Measurements from ENCODE around the gene ADAP1.

ADAP1 gene

DNA sequence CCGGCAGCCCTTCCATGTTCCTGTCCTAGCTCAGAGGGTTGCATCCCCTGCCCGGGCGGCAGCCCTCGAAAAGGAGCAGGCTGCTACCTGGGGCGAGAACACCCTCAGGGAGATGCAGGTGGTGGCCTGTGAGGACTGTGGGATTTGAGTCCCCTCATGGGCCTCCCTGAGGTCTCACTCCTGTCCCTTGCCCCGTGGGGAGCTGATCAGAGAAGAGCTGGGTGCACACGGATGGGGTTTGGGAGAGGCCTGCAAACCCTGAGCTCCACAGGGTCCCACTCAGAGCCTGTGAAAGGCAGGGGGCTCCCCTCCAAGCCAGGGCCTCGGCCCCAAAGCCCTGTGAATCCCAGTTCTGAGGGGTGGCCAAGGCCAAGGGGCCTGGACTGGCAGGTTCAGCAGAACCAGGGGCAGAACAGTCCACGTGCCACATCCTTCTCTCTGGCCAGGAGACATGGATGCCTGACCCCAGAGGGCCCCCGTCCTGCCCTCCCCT is 28.1 kb upstream of the ADAP1 start:
- Histone ChIP-seq H3K36me3 (ENCODE audit: insufficient read depth, insufficient read length, low read length) (no peaks in the 10 kb centered on the region), H3K27me3 (ENCODE audit: insufficient read depth, insufficient read length) (no peaks in the 10 kb centered on the region), H3K9ac (ENCODE audit: insufficient read length, low read depth) (no peak overlapping the region), H3K4me3 (ENCODE audit: insufficient read length, low read depth) (no peak overlapping the region), H3K4me1 (ENCODE audit: insufficient read depth, insufficient read length) (peaks cover 22% of the 10 kb centered on the region), H3K9me3 (ENCODE audit: insufficient read depth, low read length) (no peaks in the 10 kb centered on the region)
- no peak for DNase-seq (ENCODE audit: low read depth, low spot score)
- TF ChIP-seq ZNF274 (IDR thresholded peaks at IDR 0.05; ENCODE audit: low read depth, low read length) (no peak), SUZ12 (IDR thresholded peaks at IDR 0.05; ENCODE audit: extremely low read depth, insufficient read depth, insufficient read length) (no peak), YY1 (IDR thresholded peaks at IDR 0.05; ENCODE audit: insufficient read depth, insufficient read length) (no peak)

DNA sequence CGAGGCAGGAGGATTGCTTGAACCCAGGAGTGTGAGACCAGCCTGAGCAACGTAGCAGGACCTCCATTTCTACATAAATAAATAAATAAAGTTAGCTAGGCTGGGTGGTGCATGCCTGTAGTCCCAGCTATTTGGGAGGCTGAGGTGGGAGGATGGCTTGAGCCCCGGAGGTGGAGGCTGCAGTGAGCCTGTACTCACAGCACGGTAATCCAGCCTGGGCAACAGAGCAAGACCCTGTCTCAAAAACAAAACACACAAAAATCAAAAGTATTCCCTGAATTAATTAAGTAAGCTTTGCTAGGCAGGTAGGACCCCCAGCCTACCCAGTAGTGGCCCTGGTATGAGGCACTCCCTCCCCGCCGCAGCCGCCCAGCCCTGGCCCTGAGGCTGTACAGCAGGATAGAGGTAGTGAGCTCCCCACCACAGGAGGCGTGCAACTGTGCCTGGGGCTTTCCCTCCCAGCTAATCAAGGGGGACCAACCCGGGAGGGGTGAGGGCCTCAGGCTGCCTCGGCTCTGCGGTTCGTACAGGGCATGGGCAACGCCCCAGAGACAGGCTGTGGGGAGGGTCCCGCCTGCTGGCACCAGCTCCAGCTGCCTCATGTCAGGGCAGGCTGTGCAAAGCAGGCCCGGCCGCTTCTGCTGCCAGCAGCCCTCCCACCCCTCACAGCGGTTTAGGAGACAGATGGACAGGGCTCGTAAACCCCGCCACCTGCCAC is 27.5 kb upstream of the ADAP1 start:
- no peak for DNase-seq (ENCODE audit: low read depth, low spot score)
- Histone ChIP-seq H3K9me3 (ENCODE audit: insufficient read depth, low read length) (no peaks in the 10 kb centered on the region), H3K27me3 (ENCODE audit: insufficient read depth, insufficient read length) (no peaks in the 10 kb centered on the region), H3K36me3 (ENCODE audit: insufficient read depth, insufficient read length, low read length) (no peaks in the 10 kb centered on the region), H3K9ac (ENCODE audit: insufficient read length, low read depth) (no peak overlapping the region), H3K4me3 (ENCODE audit: insufficient read length, low read depth) (no peak overlapping the region), H3K4me1 (ENCODE audit: insufficient read depth, insufficient read length) (peaks cover 20% of the 10 kb centered on the region)
- TF ChIP-seq YY1 (IDR thresholded peaks at IDR 0.05; ENCODE audit: insufficient read depth, insufficient read length) (no peak), SUZ12 (IDR thresholded peaks at IDR 0.05; ENCODE audit: extremely low read depth, insufficient read depth, insufficient read length) (no peak), ZNF274 (IDR thresholded peaks at IDR 0.05; ENCODE audit: low read depth, low read length) (no peak)

DNA sequence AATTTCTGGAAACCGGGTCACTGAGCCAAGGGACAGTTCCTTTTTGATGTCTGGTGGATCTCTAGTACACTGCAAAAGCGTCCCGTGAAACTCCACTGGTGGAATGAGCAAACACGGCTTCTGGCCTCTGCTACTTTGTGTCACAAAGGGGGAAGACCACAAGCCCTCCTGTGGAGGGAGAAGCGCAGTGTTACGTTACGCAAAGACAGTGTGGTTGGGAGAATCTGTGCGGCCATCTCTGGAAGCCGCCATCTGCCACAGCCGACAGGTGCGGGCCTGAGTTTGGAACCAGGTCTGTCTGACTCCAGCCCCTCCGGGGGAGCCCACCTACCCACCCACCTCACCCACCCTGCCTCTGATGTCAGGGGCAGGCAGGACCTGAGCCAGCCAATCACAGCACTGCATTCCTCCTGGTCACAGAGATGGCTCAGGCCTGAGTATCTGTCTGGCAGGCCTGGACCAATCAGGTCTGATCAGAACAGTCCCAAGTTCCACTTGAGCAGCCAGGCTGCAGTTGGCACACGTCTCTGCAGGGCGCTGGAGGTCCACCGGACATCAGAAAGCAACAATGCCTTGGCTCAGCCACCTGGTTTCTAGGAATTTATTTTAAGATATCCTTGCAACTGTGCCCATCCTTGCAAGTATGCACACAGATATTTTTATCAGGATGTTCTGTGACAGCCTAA is 25.5 kb upstream of the ADAP1 start:
- Histone ChIP-seq H3K36me3 (ENCODE audit: insufficient read depth, insufficient read length, low read length) (no peaks in the 10 kb centered on the region), H3K27me3 (ENCODE audit: insufficient read depth, insufficient read length) (no peaks in the 10 kb centered on the region), H3K9ac (ENCODE audit: insufficient read length, low read depth) (no peak overlapping the region), H3K4me3 (ENCODE audit: insufficient read length, low read depth) (no peak overlapping the region), H3K4me1 (ENCODE audit: insufficient read depth, insufficient read length) (peaks cover 13% of the 10 kb centered on the region), H3K9me3 (ENCODE audit: insufficient read depth, low read length) (no peaks in the 10 kb centered on the region)
- DNase-seq (ENCODE audit: low read depth, low spot score): no peak
- TF ChIP-seq ZNF274 (IDR thresholded peaks at IDR 0.05; ENCODE audit: low read depth, low read length) (no peak), YY1 (IDR thresholded peaks at IDR 0.05; ENCODE audit: insufficient read depth, insufficient read length) (no peak)

DNA sequence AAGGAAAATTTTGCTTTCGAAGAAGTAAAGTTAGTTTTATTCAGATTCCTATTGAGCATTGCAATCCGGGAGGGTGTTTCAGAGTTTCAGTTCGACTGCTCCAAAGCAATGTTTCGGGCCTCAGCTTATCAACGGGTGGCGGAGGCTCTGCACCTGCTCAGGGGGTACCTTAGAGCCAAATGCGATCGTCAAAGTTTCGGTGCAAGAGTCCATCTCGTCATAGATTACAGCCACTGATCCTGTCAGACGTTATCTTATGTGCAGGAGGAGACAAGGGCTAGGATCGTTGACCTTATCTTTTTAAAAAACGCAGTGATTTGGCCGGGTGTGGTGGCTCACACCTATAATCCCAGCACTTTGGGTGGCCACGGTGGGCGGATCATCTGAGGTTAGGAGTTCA is 24.7 kb upstream of the ADAP1 start:
- TF ChIP-seq SUZ12 (IDR thresholded peaks at IDR 0.05; ENCODE audit: extremely low read depth, insufficient read depth, insufficient read length) (no peak), ZNF274 (IDR thresholded peaks at IDR 0.05; ENCODE audit: low read depth, low read length) (no peak), YY1 (IDR thresholded peaks at IDR 0.05; ENCODE audit: insufficient read depth, insufficient read length) (no peak)
- H3K4me3 ChIP-seq (ENCODE audit: insufficient read length, low read depth): no peak overlapping the region
- no peaks in the 10 kb centered on the region for H3K9me3 ChIP-seq (ENCODE audit: insufficient read depth, low read length)
- no peak for DNase-seq (ENCODE audit: low read depth, low spot score)
- peaks cover 13% of the 10 kb centered on the region for H3K4me1 ChIP-seq (ENCODE audit: insufficient read depth, insufficient read length)
- no peak overlapping the region for H3K9ac ChIP-seq (ENCODE audit: insufficient read length, low read depth)
- no peaks in the 10 kb centered on the region for H3K27me3 ChIP-seq (ENCODE audit: insufficient read depth, insufficient read length)
- no peaks in the 10 kb centered on the region for H3K36me3 ChIP-seq (ENCODE audit: insufficient read depth, insufficient read length, low read length)

DNA sequence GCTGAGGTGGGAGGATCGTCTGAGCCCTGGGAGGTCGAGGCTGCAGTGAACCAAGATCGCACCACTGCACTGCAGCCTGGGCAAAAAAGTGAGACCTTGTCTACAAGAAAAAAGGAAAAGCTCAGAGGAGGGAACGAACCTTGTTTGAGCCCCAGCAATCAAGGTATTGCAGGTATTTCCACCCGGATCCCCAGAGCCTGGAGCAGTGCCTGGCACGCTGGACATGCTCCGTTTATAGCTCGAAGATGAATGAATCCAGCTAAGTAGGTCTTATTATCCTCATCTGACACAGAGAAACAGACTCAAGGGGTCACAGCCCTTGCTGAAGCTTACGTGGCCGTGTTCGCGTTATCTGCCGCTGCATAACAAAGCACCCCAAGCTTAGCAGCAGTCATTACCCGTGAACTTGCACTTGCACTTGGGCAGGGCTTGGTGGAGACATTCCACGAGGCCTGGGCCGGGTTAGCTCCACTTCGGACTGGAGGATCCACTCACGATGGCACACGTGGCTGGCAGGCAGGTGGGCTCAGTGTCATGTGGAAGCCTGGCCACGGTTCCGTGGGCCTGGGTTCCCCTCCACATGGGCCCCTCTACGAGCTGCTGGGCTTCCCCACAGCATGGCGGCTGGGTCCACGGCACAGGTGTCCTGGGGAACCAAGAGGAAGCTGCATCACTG is 24.1 kb upstream of the ADAP1 start:
- Histone ChIP-seq H3K4me1 (ENCODE audit: insufficient read depth, insufficient read length) (peaks cover 12% of the 10 kb centered on the region), H3K9ac (ENCODE audit: insufficient read length, low read depth) (no peak overlapping the region), H3K4me3 (ENCODE audit: insufficient read length, low read depth) (no peak overlapping the region), H3K36me3 (ENCODE audit: insufficient read depth, insufficient read length, low read length) (no peaks in the 10 kb centered on the region), H3K27me3 (ENCODE audit: insufficient read depth, insufficient read length) (no peaks in the 10 kb centered on the region), H3K9me3 (ENCODE audit: insufficient read depth, low read length) (no peaks in the 10 kb centered on the region)
- no peak for DNase-seq (ENCODE audit: low read depth, low spot score)
- TF ChIP-seq YY1 (IDR thresholded peaks at IDR 0.05; ENCODE audit: insufficient read depth, insufficient read length): no peak
- TF ChIP-seq ZNF274 (IDR thresholded peaks at IDR 0.05; ENCODE audit: low read depth, low read length): no peak
- no peak for TF ChIP-seq SUZ12 (IDR thresholded peaks at IDR 0.05; ENCODE audit: extremely low read depth, insufficient read depth, insufficient read length)

DNA sequence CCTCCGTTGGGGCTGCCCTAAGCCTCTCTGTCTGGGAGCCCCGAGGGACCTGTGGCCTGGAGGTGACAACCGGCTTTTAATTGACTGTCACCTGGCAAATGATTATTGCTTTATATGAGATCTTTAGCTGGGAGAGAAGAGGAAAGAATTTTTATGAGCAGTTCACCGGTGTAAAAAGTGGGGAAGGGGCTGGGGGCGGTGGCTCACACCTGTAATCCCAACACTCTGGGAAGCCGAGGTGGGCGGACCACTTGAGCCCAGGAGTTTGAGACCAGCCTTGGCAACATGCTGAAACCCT is 23.5 kb upstream of the ADAP1 start:
- H3K9ac ChIP-seq (ENCODE audit: insufficient read length, low read depth): no peak overlapping the region
- H3K36me3 ChIP-seq (ENCODE audit: insufficient read depth, insufficient read length, low read length): peaks cover 5% of the 10 kb centered on the region
- H3K27me3 ChIP-seq (ENCODE audit: insufficient read depth, insufficient read length): no peaks in the 10 kb centered on the region
- TF ChIP-seq YY1 (IDR thresholded peaks at IDR 0.05; ENCODE audit: insufficient read depth, insufficient read length) (no peak), ZNF274 (IDR thresholded peaks at IDR 0.05; ENCODE audit: low read depth, low read length) (no peak), SUZ12 (IDR thresholded peaks at IDR 0.05; ENCODE audit: extremely low read depth, insufficient read depth, insufficient read length) (no peak)
- no peaks in the 10 kb centered on the region for H3K9me3 ChIP-seq (ENCODE audit: insufficient read depth, low read length)
- no peak for DNase-seq (ENCODE audit: low read depth, low spot score)
- no peak overlapping the region for H3K4me3 ChIP-seq (ENCODE audit: insufficient read length, low read depth)
- H3K4me1 ChIP-seq (ENCODE audit: insufficient read depth, insufficient read length): peaks cover 12% of the 10 kb centered on the region

Measured in NT2/D1 (cell line).